Activated CD4-positive, alpha-beta memory T cell treated with anti-CD3 and anti-CD28 coated beads for 36 hours (primary cell): ENCODE measurements around the gene PTX4. TPM values are rescaled to one million over a fixed set of nuclear protein-coding genes. Genes with fewer than 3 reads are reported as not detected.
A peak's percentile ranks its signal among the peaks of the same experiment; 100 is the strongest.

Experiments
- CTCF ChIA-PET: fragments of 350-600 bp; sonication (Branson Sonifier 250); formaldehyde crosslinking; loops from one replicate; lab custom pipeline; 2021; ENCODE audit warnings: antibody characterized with exemption, inconsistent platforms; lab: Charles Lee
- POLR2A ChIA-PET: fragments of 350-600 bp; sonication (Branson Sonifier 250); formaldehyde crosslinking; loops from one replicate; lab custom pipeline; 2021; ENCODE audit warnings: antibody characterized with exemption; lab: Charles Lee
- DNase-seq: peaks from one replicate; pipeline ENCODE4 v3.0.0-alpha.2; 2020
- H3K27ac Mint-ChIP-seq: one replicate; pipeline ENCODE4 v1.8.0; 2021; ENCODE audit warnings: mixed read lengths
- H3K27me3 Mint-ChIP-seq: one replicate; pipeline ENCODE4 v1.8.0; 2021; ENCODE audit warnings: mixed read lengths
- H3K36me3 Mint-ChIP-seq: one replicate; pipeline ENCODE4 v1.8.0; 2021; ENCODE audit warnings: mixed read lengths
- H3K4me1 Mint-ChIP-seq: one replicate; pipeline ENCODE4 v1.8.0; 2021; ENCODE audit warnings: low read depth, mixed read lengths
- H3K4me3 Mint-ChIP-seq: one replicate; pipeline ENCODE4 v1.8.0; 2021; ENCODE audit warnings: mild to moderate bottlenecking, mixed read lengths
- H3K9me3 Mint-ChIP-seq: one replicate; pipeline ENCODE4 v1.8.0; 2021; ENCODE audit warnings: mixed read lengths
- intact Hi-C: fragments of 100-400 bp; cut with micrococcal nuclease; formaldehyde crosslinking; loops from one replicate; pipeline ENCODE4 v1.15.1; 2023
- total RNA-seq, 2 experiments: library from RNA; stranded (reverse); gene quantifications; one replicate each; pipeline ENCODE4 v1.2.3, GENCODE V29; 2021

The PTX4 gene
- total RNA-seq, 2 experiments from 2014 or later: not detected

GRCh38 chr16:1530883-1531637 is 42.3 kb upstream of the PTX4 start:
- POLR2A ChIA-PET: no interaction called here
- intact Hi-C loops: loop anchor here (5.0 kb wide), 1 partner anchor 39 kb away; the partner anchor contains the start of gene TELO2
- H3K4me1 Mint-ChIP-seq: peaks cover 27% of the 10 kb centered on the region
- H3K36me3 Mint-ChIP-seq: peaks cover 15% of the 10 kb centered on the region
- no peaks in the 10 kb centered on the region for H3K9me3 Mint-ChIP-seq
- H3K4me3 Mint-ChIP-seq: no peak overlapping the region
- H3K27me3 Mint-ChIP-seq: no peaks in the 10 kb centered on the region
- no peak for DNase-seq
- H3K27ac Mint-ChIP-seq: no peak overlapping the region
- CTCF ChIA-PET: no interaction called here

- DNase-seq: no peak
- Mint-ChIP-seq H3K36me3 (peaks cover 9% of the 10 kb centered on the region), H3K4me3 (no peak overlapping the region), H3K9me3 (no peaks in the 10 kb centered on the region), H3K27ac (no peak overlapping the region), H3K4me1 (peaks cover 33% of the 10 kb centered on the region), H3K27me3 (no peaks in the 10 kb centered on the region)
- intact Hi-C loops: loop anchor here (5.0 kb wide), 1 partner anchor 38 kb away; the partner anchor contains the start of gene TELO2
- ChIA-PET POLR2A (no interaction called here), CTCF (no interaction called here)
These were observed 41.7 kb upstream of the PTX4 start for GRCh38 chr16:1530349-1530882.

- no peak overlapping the region for H3K27ac Mint-ChIP-seq
- H3K4me3 Mint-ChIP-seq: no peak overlapping the region
- H3K9me3 Mint-ChIP-seq: no peaks in the 10 kb centered on the region
- peaks cover 33% of the 10 kb centered on the region for H3K4me1 Mint-ChIP-seq
- POLR2A ChIA-PET: no interaction called here
- H3K27me3 Mint-ChIP-seq: no peaks in the 10 kb centered on the region
- CTCF ChIA-PET: no interaction called here
- H3K36me3 Mint-ChIP-seq: no peaks in the 10 kb centered on the region
- intact Hi-C loops: no loop called here
- DNase-seq: no peak
These were observed 40.3 kb upstream of the PTX4 start for GRCh38 chr16:1528921-1529537.

GRCh38 chr16:1527836-1528811 is 39.4 kb upstream of the PTX4 start:
- ChIA-PET CTCF (no interaction called here), POLR2A (no interaction called here)

GRCh38 chr16:1526608-1527555 is 38.1 kb upstream of the PTX4 start:
- Mint-ChIP-seq H3K9me3 (no peaks in the 10 kb centered on the region), H3K4me1 (peaks cover 28% of the 10 kb centered on the region), H3K36me3 (no peaks in the 10 kb centered on the region), H3K4me3 (no peak overlapping the region), H3K27me3 (no peaks in the 10 kb centered on the region), H3K27ac (peak overlapping the region; percentile 38)
- intact Hi-C loops: no loop called here
- POLR2A ChIA-PET: no interaction called here
- CTCF ChIA-PET: interaction anchor here (0.5 kb wide), 1 partner anchor 361 kb away, joined by 3 read pairs; no protein-coding TSS in a partner anchor
- DNase-seq: peak; percentile 43

More at GRCh38 chr16:1527836-1528811, 39.4 kb upstream of the PTX4 start:
- intact Hi-C loops: no loop called here
- Mint-ChIP-seq H3K27ac (no peak overlapping the region), H3K9me3 (no peaks in the 10 kb centered on the region), H3K4me1 (peaks cover 31% of the 10 kb centered on the region), H3K4me3 (no peak overlapping the region), H3K27me3 (no peaks in the 10 kb centered on the region), H3K36me3 (no peaks in the 10 kb centered on the region)
- DNase-seq: no peak

GRCh38 chr16:1525871-1526607 is 37.3 kb upstream of the PTX4 start:
- Mint-ChIP-seq H3K4me1 (peaks cover 26% of the 10 kb centered on the region), H3K27ac (peak overlapping the region; percentile 45), H3K27me3 (no peaks in the 10 kb centered on the region), H3K9me3 (no peaks in the 10 kb centered on the region), H3K4me3 (peak overlapping the region; percentile 56), H3K36me3 (no peaks in the 10 kb centered on the region)
- DNase-seq: peak; percentile 34
- intact Hi-C loops: loop anchor here (2.0 kb wide), 1 partner anchor 71 kb away; no protein-coding TSS in a partner anchor
- ChIA-PET POLR2A (no interaction called here), CTCF (interaction anchor here (0.5 kb wide), 1 partner anchor 362 kb away, joined by 3 read pairs; no protein-coding TSS in a partner anchor)

- no peak for DNase-seq
- Mint-ChIP-seq H3K4me1 (peaks cover 23% of the 10 kb centered on the region), H3K27me3 (no peaks in the 10 kb centered on the region), H3K4me3 (no peak overlapping the region), H3K9me3 (no peaks in the 10 kb centered on the region), H3K27ac (no peak overlapping the region), H3K36me3 (no peaks in the 10 kb centered on the region)
- ChIA-PET CTCF (no interaction called here), POLR2A (no interaction called here)
- intact Hi-C loops: loop anchor here (2.0 kb wide), 1 partner anchor 70 kb away; no protein-coding TSS in a partner anchor
These were observed 35.6 kb upstream of the PTX4 start for GRCh38 chr16:1524366-1524765.

GRCh38 chr16:1523581-1524245 is 35.0 kb upstream of the PTX4 start:
- POLR2A ChIA-PET: no interaction called here
- H3K27me3 Mint-ChIP-seq: no peaks in the 10 kb centered on the region

GRCh38 chr16:1520461-1520860 is 31.7 kb upstream of the PTX4 start:
- H3K4me3 Mint-ChIP-seq: no peak overlapping the region

More at GRCh38 chr16:1523581-1524245, 35.0 kb upstream of the PTX4 start:
- H3K27ac Mint-ChIP-seq: no peak overlapping the region
- CTCF ChIA-PET: no interaction called here
- no peaks in the 10 kb centered on the region for H3K36me3 Mint-ChIP-seq
- intact Hi-C loops: loop anchor here (2.0 kb wide), 1 partner anchor 69 kb away; no protein-coding TSS in a partner anchor
- H3K4me3 Mint-ChIP-seq: no peak overlapping the region
- H3K4me1 Mint-ChIP-seq: peaks cover 22% of the 10 kb centered on the region
- no peak for DNase-seq
- no peaks in the 10 kb centered on the region for H3K9me3 Mint-ChIP-seq

GRCh38 chr16:1519831-1520230 is 31.1 kb upstream of the PTX4 start:
- no peaks in the 10 kb centered on the region for H3K9me3 Mint-ChIP-seq
- H3K27me3 Mint-ChIP-seq: no peaks in the 10 kb centered on the region
- POLR2A ChIA-PET: no interaction called here
- no peaks in the 10 kb centered on the region for H3K36me3 Mint-ChIP-seq
- H3K27ac Mint-ChIP-seq: no peak overlapping the region
- CTCF ChIA-PET: no interaction called here
- no peaks in the 10 kb centered on the region for H3K4me1 Mint-ChIP-seq
- H3K4me3 Mint-ChIP-seq: no peak overlapping the region
- DNase-seq: no peak
- intact Hi-C loops: no loop called here

More at GRCh38 chr16:1520461-1520860, 31.7 kb upstream of the PTX4 start:
- Mint-ChIP-seq H3K9me3 (no peaks in the 10 kb centered on the region), H3K27ac (no peak overlapping the region), H3K36me3 (no peaks in the 10 kb centered on the region), H3K27me3 (no peaks in the 10 kb centered on the region), H3K4me1 (peaks cover under 1% of the 10 kb centered on the region)
- no peak for DNase-seq
- CTCF ChIA-PET: no interaction called here
- intact Hi-C loops: no loop called here
- POLR2A ChIA-PET: no interaction called here
